A549 (cell line): Measurements from ENCODE around the gene CMTM7.

Experiments
- BCL3 ChIP-seq: fragments of >200 bp; sonication (Bioruptor Twin); formaldehyde crosslinking; IDR thresholded peaks from 3 replicates; pipeline ENCODE4 v1.6.1; 2016
- BHLHE40 ChIP-seq: IDR thresholded peaks from 2 replicates; pipeline ENCODE4 v1.6.1; 2012; ENCODE audit warnings: low read depth, low read length, inconsistent platforms
- CEBPB ChIP-seq, 2 experiments: fragments of >200 bp in 1 of 2; sonication (Bioruptor Twin) in 1 of 2; formaldehyde crosslinking in 1 of 2; IDR thresholded peaks; 2 replicates each; pipeline ENCODE4 v1.6.1; 2012 to 2016
- E2F6 ChIP-seq: IDR thresholded peaks from 2 replicates; pipeline ENCODE4 v1.6.1; 2012; ENCODE audit warnings: low read depth, borderline replicate concordance
- EP300 ChIP-seq, 2 experiments: fragments of >200 bp; sonication (Bioruptor Twin); formaldehyde crosslinking; IDR thresholded peaks; 2 replicates in 1 of 2; 3 replicates in 1 of 2; pipeline ENCODE4 v1.6.1; 2016 to 2017
- KDM1A ChIP-seq: fragments of 200-600 bp; sonication (generic); IDR thresholded peaks from 2 replicates; pipeline ENCODE4 v1.6.1; 2016; ENCODE audit warnings: low read depth, mild to moderate bottlenecking
- MAZ ChIP-seq: fragments of 150-350 bp; IDR thresholded peaks from 2 replicates; pipeline ENCODE4 v1.6.1; 2014; ENCODE audit warnings: antibody characterized with exemption, low read depth, low read length, borderline replicate concordance
- NR3C1 ChIP-seq: fragments of >200 bp; sonication (Bioruptor Twin); formaldehyde crosslinking; IDR thresholded peaks from 3 replicates; pipeline ENCODE4 v1.6.1; 2017
- POLR2A ChIP-seq: IDR thresholded peaks from 2 replicates; pipeline ENCODE4 v1.6.1; 2012; ENCODE audit warnings: mild to moderate bottlenecking, low read length
- REST ChIP-seq: fragments of 200-600 bp; sonication (generic); IDR thresholded peaks from 2 replicates; pipeline ENCODE4 v1.6.1; 2016; ENCODE audit warnings: antibody characterized with exemption, mild to moderate bottlenecking, moderate library complexity
- RNF2 ChIP-seq: fragments of 200-600 bp; sonication (generic); IDR thresholded peaks from 2 replicates; pipeline ENCODE4 v1.6.1; 2016; ENCODE audit warnings: low read depth, mild to moderate bottlenecking, antibody characterized with exemption, moderate library complexity, borderline replicate concordance
- ZFP36 ChIP-seq: fragments of 450-650 bp; IDR thresholded peaks from 2 replicates; pipeline ENCODE4 v1.6.1; 2014; ENCODE audit warnings: borderline replicate concordance; ENCODE audit not compliant: partially characterized antibody
- TF ChIP-seq, protein P1 (sequence below): fragments of >200 bp; sonication (Bioruptor Twin); formaldehyde crosslinking; IDR thresholded peaks from 3 replicates; pipeline ENCODE4 v1.5.1; 2016

- TF ChIP-seq REST: no peak
- TF ChIP-seq POLR2A: no peak
- TF ChIP-seq, protein P1, sequence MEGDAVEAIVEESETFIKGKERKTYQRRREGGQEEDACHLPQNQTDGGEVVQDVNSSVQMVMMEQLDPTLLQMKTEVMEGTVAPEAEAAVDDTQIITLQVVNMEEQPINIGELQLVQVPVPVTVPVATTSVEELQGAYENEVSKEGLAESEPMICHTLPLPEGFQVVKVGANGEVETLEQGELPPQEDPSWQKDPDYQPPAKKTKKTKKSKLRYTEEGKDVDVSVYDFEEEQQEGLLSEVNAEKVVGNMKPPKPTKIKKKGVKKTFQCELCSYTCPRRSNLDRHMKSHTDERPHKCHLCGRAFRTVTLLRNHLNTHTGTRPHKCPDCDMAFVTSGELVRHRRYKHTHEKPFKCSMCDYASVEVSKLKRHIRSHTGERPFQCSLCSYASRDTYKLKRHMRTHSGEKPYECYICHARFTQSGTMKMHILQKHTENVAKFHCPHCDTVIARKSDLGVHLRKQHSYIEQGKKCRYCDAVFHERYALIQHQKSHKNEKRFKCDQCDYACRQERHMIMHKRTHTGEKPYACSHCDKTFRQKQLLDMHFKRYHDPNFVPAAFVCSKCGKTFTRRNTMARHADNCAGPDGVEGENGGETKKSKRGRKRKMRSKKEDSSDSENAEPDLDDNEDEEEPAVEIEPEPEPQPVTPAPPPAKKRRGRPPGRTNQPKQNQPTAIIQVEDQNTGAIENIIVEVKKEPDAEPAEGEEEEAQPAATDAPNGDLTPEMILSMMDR: no peak
- TF ChIP-seq CEBPB (IDR thresholded peaks at IDR 0.05): no peak
- TF ChIP-seq ZFP36: no peak
- no peak for TF ChIP-seq NR3C1
- TF ChIP-seq MAZ: no peak
- TF ChIP-seq BHLHE40: no peak
- TF ChIP-seq EP300 (IDR thresholded peaks at IDR 0.05): no peak
- no peak for TF ChIP-seq KDM1A
- no peak for TF ChIP-seq BCL3
- no peak for TF ChIP-seq E2F6
- TF ChIP-seq RNF2: no peak
These were observed 31.7 kb upstream of the CMTM7 start for GRCh38 chr3:32359766-32360492.
